H1 (cell line): ENCODE data around the gene OLAH. TPM values are rescaled to one million over a fixed set of nuclear protein-coding genes. Genes with fewer than 3 reads are reported as not detected.

Experiments
- BCL11A ChIP-seq, 2 experiments: IDR thresholded peaks; one replicate each; pipeline ENCODE4 v1.6.1; 2011; ENCODE audit warnings: low read depth in 2 of 2, low read length in 2 of 2, mild to moderate bottlenecking in 2 of 2
- CHD7 ChIP-seq: fragments of 300-600 bp; sonication (generic); IDR thresholded peaks from 2 replicates; pipeline ENCODE4 v1.7.1; 2012; ENCODE audit warnings: low read length, moderate library complexity, mild to moderate bottlenecking, inconsistent platforms; ENCODE audit not compliant: insufficient replicate concordance
- CTBP2 ChIP-seq: IDR thresholded peaks from 2 replicates; pipeline ENCODE4 v1.7.0; 2011; ENCODE audit warnings: borderline replicate concordance, mild to moderate bottlenecking, moderate library complexity, mixed read lengths, low read length; ENCODE audit not compliant: insufficient read depth, insufficient read length
- FOSL1 ChIP-seq: IDR thresholded peaks from 2 replicates; pipeline ENCODE4 v1.6.1; 2011; ENCODE audit warnings: mild to moderate bottlenecking, low read depth, low read length, moderate library complexity; ENCODE audit not compliant: insufficient read depth
- GTF2F1 ChIP-seq: IDR thresholded peaks from 2 replicates; pipeline ENCODE4 v1.6.1; 2012; ENCODE audit warnings: low read depth, low read length, improper control_type of control experiment, borderline replicate concordance
- HDAC2 ChIP-seq, 2 experiments: fragments of 300-600 bp in 1 of 2; sonication (generic) in 1 of 2; IDR thresholded peaks; 2 replicates each; pipeline ENCODE4 v1.6.1; 2011 to 2012; ENCODE audit warnings: low read depth in 2 of 2, low read length in 2 of 2, mild to moderate bottlenecking in 2 of 2, moderate library complexity in 2 of 2, borderline replicate concordance in 1 of 2, inconsistent platforms in 1 of 2
- RAD21 ChIP-seq, 2 experiments: IDR thresholded peaks in 1 of 2; conservative IDR thresholded peaks in 1 of 2; 2 replicates each; pipeline ENCODE4 v1.6.1; 2011; ENCODE audit warnings: low read depth in 2 of 2, low read length in 2 of 2, improper control_type of control experiment in 1 of 2, inconsistent platforms in 1 of 2, mild to moderate bottlenecking in 1 of 2, moderate library complexity in 1 of 2
- RXRA ChIP-seq: IDR thresholded peaks from 2 replicates; pipeline ENCODE4 v1.6.1; 2011; ENCODE audit warnings: low read depth, mild to moderate bottlenecking, low read length, moderate library complexity; ENCODE audit not compliant: insufficient read depth
- SP2 ChIP-seq: IDR thresholded peaks from 2 replicates; pipeline ENCODE4 v1.6.1; 2012; ENCODE audit warnings: mild to moderate bottlenecking, low read length, inconsistent platforms
- polyA plus RNA-seq, 7 experiments: library from polyadenylated mRNA; depleted of rRNA in 3 of 7; stranded (reverse) in 5 of 7; unstranded in 2 of 7; fragments of >200 nt in 5 of 7; fragments of 200-250 nt in 2 of 7; gene quantifications; 1 replicate in 5 of 7; 2 replicates in 1 of 7; 4 replicates in 1 of 7; pipeline versions ENCODE4 v1.2.1 to v1.2.3, GENCODE V29; 2011 to 2013; ENCODE audit warnings: missing spikeins in 2 of 7, mixed read lengths in 2 of 7
- total RNA-seq: library from RNA; stranded (reverse); fragmentation: NEBNext Ultra II Directional; extraction: Animal tissue kit (Norgen Biotek cat#: 25700); gene quantifications from 2 replicates; pipeline ENCODE4 v1.2.1, GENCODE V29; 2021

Gene OLAH
- total and polyA plus RNA-seq, 2 of the 8 experiments (the other 6 are each of a cell fraction or from before 2014, with no cell fraction given) = not detected

- TF ChIP-seq SP2 (no peak), FOSL1 (no peak), RAD21 (IDR thresholded peaks at IDR 0.05 in 1 of 2, conservative IDR thresholded peaks at IDR 0.05 in 1 of 2; ENCODE audit: low read depth in 2 of 2, low read length in 2 of 2) (no peak), BCL11A (IDR thresholded peaks at IDR 0.05; ENCODE audit: low read depth in 2 of 2, low read length in 2 of 2) (no peak), CHD7 (no peak), CTBP2 (no peak), HDAC2 (IDR thresholded peaks at IDR 0.05; ENCODE audit: borderline replicate concordance in 1 of 2, low read depth in 2 of 2, low read length in 2 of 2) (no peak), RXRA (no peak), GTF2F1 (no peak)
- TF ChIP-seq, all 59 proteins: peak for 0
Observed at GRCh38 chr10:15092855-15093408, 49.2 kb downstream of the OLAH start (continued).
